Esophagus squamous epithelium (tissue), 5 donors: ENCODE measurements around the gene USP50. TPM values are rescaled to one million over a fixed set of nuclear protein-coding genes. Genes with fewer than 3 reads are reported as not detected.

ENCODE experiments used
- DNase-seq: peaks from one replicate; lab custom pipeline; 2025; lab: John Stamatoyannopoulos, UW
- H3K27ac ChIP-seq, 4 donors: fragments of 200-600 bp; sonication (generic); one replicate each; pipeline ENCODE4 v1.5.1; 2016 to 2019; ENCODE audit warnings: mild to moderate bottlenecking in 1 of 4
- H3K27me3 ChIP-seq, 4 donors: fragments of 200-600 bp; sonication (generic); 1 replicate in 3 of 4; 2 replicates in 1 of 4; pipeline versions ENCODE4 v1.5.1 to v1.6.0; 2017 to 2021; ENCODE audit warnings: antibody characterized with exemption in 1 of 4
- H3K36me3 ChIP-seq, 3 donors: fragments of 200-600 bp; sonication (generic); one replicate each; pipeline ENCODE4 v1.5.1; 2016 to 2019
- H3K4me1 ChIP-seq, 3 donors: fragments of 200-600 bp; sonication (generic); one replicate each; pipeline ENCODE4 v1.5.1; 2017 to 2019
- H3K4me3 ChIP-seq, 4 donors: fragments of 200-600 bp; sonication (generic); 1 replicate in 3 of 4; 2 replicates in 1 of 4; pipeline ENCODE4 v1.5.1; 2016 to 2019; ENCODE audit warnings: mild to moderate bottlenecking in 2 of 4, moderate library complexity in 1 of 4
- H3K9me3 ChIP-seq, 3 donors: fragments of 200-600 bp; sonication (generic); one replicate each; pipeline ENCODE4 v1.5.1; 2016 to 2019
- POLR2A ChIP-seq, 4 donors: fragments of 450-650 bp; IDR thresholded peaks; one replicate each; pipeline ENCODE4 v1.6.1; 2017; ENCODE audit warnings: antibody characterized with exemption in 4 of 4, mild to moderate bottlenecking in 4 of 4, moderate library complexity in 3 of 4
- WGBS, 2 donors: methylation state at CpG; one replicate each; pipeline ENCODE4 v1.1.5; 2018; 5-methylcytosine and 5-hydroxymethylcytosine counted together
- intact Hi-C: fragments of 100-400 bp; cut with DNase I; formaldehyde crosslinking; loops from one replicate; pipeline ENCODE4 v1.15.0; 2022
- total RNA-seq, 4 donors: library from RNA; depleted of rRNA; stranded (reverse); fragments of >200 nt; gene quantifications; one replicate each; pipeline ENCODE4 v1.1.0, GENCODE V29; 2016
- TF ChIP-seq, protein P1 (sequence below), 6 experiments: fragments of 450-650 bp in 4 of 6; fragments of 200-600 bp in 2 of 6; sonication (generic) in 2 of 6; IDR thresholded peaks; one replicate each; pipeline ENCODE4 v1.5.1; 2016 to 2019; ENCODE audit warnings: antibody characterized with exemption in 6 of 6, mild to moderate bottlenecking in 4 of 6, moderate library complexity in 4 of 6
- donor health status: DM: yes; HTN: yes; CAD: no.

USP50 gene
- total RNA-seq, 4 donors from 2014 or later: 0.95 TPM; not detected in 3

DNA sequence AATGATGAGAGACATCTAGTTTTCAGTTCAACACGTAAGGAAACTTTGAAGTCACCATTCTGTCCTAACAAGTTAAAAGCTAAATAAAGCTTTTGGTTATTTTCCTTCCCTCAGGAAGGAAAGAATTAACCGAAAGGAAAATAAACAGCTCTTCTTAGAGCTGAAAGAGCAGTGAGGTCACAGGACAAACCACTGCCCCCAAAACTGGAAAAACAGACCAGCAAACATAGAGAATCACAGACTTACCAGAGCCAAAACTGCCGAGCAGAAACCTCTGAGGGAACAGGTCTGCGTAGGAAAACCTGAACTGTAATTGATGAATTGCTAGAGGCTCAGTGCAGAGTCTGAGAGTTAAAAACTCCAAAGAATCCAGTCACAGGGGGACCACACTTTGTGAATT is 14.7 kb downstream of the USP50 start:
- TF ChIP-seq, protein P1, sequence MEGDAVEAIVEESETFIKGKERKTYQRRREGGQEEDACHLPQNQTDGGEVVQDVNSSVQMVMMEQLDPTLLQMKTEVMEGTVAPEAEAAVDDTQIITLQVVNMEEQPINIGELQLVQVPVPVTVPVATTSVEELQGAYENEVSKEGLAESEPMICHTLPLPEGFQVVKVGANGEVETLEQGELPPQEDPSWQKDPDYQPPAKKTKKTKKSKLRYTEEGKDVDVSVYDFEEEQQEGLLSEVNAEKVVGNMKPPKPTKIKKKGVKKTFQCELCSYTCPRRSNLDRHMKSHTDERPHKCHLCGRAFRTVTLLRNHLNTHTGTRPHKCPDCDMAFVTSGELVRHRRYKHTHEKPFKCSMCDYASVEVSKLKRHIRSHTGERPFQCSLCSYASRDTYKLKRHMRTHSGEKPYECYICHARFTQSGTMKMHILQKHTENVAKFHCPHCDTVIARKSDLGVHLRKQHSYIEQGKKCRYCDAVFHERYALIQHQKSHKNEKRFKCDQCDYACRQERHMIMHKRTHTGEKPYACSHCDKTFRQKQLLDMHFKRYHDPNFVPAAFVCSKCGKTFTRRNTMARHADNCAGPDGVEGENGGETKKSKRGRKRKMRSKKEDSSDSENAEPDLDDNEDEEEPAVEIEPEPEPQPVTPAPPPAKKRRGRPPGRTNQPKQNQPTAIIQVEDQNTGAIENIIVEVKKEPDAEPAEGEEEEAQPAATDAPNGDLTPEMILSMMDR (IDR thresholded peaks at IDR 0.05): no peak
- no peak for TF ChIP-seq POLR2A (IDR thresholded peaks at IDR 0.05)
- intact Hi-C loops: no loop called here
- DNase-seq: no peak

DNA sequence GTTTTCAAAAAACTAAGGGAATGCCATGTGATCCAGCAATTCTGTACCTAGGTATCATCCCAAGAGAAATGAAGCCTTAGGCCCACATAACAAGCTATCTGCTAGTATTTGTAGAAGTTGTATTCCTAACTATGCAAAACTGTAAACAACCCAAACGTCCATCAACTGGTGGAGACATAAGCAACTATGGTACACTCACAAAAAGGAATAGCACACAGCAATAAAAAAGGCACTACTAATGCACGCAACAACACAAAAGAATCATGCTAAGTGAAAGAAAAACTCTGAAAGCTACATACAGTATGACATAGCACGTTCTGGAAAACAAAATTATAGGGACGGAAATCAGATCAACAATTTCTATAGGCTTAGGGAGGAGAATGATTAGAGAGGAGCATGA is 15.3 kb downstream of the USP50 start:
- no peaks in the 10 kb centered on the region for H3K4me1 ChIP-seq
- H3K4me3 ChIP-seq: no peak overlapping the region
- DNase-seq: no peak
- no peaks in the 10 kb centered on the region for H3K27me3 ChIP-seq
- TF ChIP-seq POLR2A (IDR thresholded peaks at IDR 0.05): no peak
- TF ChIP-seq, protein P1 (IDR thresholded peaks at IDR 0.05): no peak
- no peaks in the 10 kb centered on the region for H3K9me3 ChIP-seq
- intact Hi-C loops: no loop called here
- H3K27ac ChIP-seq: no peak overlapping the region
- 86 to 87% methylated on average over 4 of the region's 4 CpGs for WGBS, 2 donors
- H3K36me3 ChIP-seq: no peaks in the 10 kb centered on the region

More for the DNA sequence above, 14.7 kb downstream of the USP50 start:
- 51 to 57% methylated on average over 4 of the region's 4 CpGs for WGBS, 2 donors
- Histone ChIP-seq H3K4me3 (no peak overlapping the region), H3K27ac (no peak overlapping the region), H3K27me3 (no peaks in the 10 kb centered on the region), H3K4me1 (no peaks in the 10 kb centered on the region), H3K36me3 (no peaks in the 10 kb centered on the region), H3K9me3 (no peaks in the 10 kb centered on the region)

DNA sequence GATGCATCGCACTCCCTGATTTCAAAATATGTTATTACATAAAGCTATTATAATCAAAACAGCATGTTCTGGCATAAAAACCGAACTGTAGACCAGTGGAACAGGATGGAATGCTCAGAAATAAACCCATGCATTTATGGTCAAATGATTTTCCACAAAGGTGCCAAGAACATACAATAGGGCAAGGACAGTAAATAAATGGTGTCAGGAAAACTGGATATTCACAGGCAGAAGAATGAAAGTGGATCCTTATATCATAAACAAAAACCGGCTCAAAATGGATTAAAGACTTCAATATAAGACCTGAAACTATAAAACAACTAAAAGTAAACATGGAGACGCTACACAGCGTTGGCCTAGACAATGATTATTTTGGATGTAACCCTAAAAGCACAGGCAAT is 22.6 kb downstream of the USP50 start:
- Histone ChIP-seq H3K27me3 (no peaks in the 10 kb centered on the region), H3K4me1 (peaks cover 0 to 9% (median 0%) of the 10 kb centered on the region in 3 donors), H3K36me3 (no peaks in the 10 kb centered on the region), H3K4me3 (no peak overlapping the region), H3K27ac (no peak overlapping the region), H3K9me3 (no peaks in the 10 kb centered on the region)
- intact Hi-C loops: no loop called here
- 28 to 51% methylated on average over 5 of the region's 5 CpGs for WGBS, 2 donors
- DNase-seq: no peak
- no peak for TF ChIP-seq POLR2A (IDR thresholded peaks at IDR 0.05)
- TF ChIP-seq, protein P1 (IDR thresholded peaks at IDR 0.05): no peak

DNA sequence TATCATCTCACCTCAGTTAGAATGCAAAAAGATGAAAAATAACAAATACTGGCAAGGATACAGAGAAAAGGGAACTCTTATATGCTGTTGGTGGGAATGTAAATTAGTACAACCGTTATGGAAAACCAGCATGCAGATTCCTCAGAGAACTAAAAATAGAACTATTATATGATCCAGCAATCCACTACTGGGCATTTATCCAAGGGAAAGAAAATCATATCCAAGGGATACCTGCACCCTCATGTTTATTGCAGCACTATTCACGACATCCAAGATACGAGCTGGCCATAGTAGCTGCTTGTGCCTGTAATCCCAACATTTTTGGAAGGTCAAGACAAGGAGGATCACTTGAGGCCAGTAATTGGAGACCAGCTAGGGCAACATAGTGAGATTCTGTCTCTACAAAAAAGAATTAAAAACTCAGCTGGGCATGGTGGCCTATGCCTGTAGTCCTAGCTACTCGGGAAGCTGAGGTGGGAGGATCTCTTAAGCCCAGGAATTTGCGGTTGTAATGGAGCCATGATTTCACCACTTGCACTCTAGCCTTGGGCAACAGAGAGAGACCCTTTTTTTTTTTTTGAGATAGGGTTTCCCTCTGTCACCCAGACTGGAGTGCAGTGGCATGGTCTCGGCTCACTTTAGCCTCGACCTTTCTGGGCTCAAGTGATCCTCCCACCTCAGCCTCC is 26.6 kb downstream of the USP50 start:
- Histone ChIP-seq H3K4me3 (no peak overlapping the region), H3K9me3 (peaks cover 0 to 3% (median 0%) of the 10 kb centered on the region in 3 donors), H3K36me3 (no peaks in the 10 kb centered on the region), H3K27me3 (no peaks in the 10 kb centered on the region), H3K27ac (no peak overlapping the region), H3K4me1 (peaks cover 0 to 9% (median 0%) of the 10 kb centered on the region in 3 donors)
- no peak for TF ChIP-seq POLR2A (IDR thresholded peaks at IDR 0.05)
- TF ChIP-seq, protein P1 (IDR thresholded peaks at IDR 0.05): no peak
- WGBS, 2 donors: 59 to 66% methylated on average over 6 to 7 of the region's 7 CpGs
- intact Hi-C loops: no loop called here
- DNase-seq: no peak

DNA sequence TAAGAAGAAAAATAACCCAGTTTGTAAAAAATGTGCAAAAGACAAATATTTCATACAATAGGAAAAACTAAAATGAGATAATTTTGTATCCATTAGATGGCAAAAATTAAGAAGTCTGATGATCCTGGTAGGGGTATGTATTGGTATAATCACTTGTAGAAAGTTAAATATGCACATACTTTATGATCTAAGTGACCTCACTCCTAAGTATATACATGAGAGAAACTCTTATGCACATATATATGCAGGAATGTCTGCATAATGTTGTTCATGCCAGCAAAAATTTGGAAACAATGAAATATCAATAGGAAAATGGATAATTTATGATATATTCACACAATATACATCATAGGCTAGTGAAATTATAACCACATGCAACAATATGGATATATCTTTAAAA is 33.5 kb downstream of the USP50 start:
- TF ChIP-seq POLR2A (IDR thresholded peaks at IDR 0.05): no peak
- TF ChIP-seq, protein P1 (IDR thresholded peaks at IDR 0.05): no peak
- H3K4me3 ChIP-seq: no peak overlapping the region
- intact Hi-C loops: no loop called here
- H3K27ac ChIP-seq: no peak overlapping the region
- peaks cover 0 to 3% (median 0%) of the 10 kb centered on the region in 3 donors for H3K9me3 ChIP-seq
- H3K4me1 ChIP-seq: no peaks in the 10 kb centered on the region
- peaks cover 0 to 5% (median 0%) of the 10 kb centered on the region in 3 donors for H3K36me3 ChIP-seq
- H3K27me3 ChIP-seq: no peaks in the 10 kb centered on the region
- DNase-seq: no peak
